DOHH2 (cell line): ENCODE results near the gene RO60.

Experiments used
- H3F3A ChIP-seq: fragments of 200-600 bp; sonication (generic), shearing (Covaris generic); 2 replicates; pipeline ENCODE4 v1.6.0; 2016; ENCODE audit warnings: antibody characterized with exemption, mild to moderate bottlenecking; ENCODE audit not compliant: control insufficient read depth, insufficient read depth
- H3K27ac ChIP-seq: fragments of 200-600 bp; sonication (generic); 2 replicates; pipeline ENCODE4 v1.5.1; 2014; ENCODE audit warnings: low read depth, mild to moderate bottlenecking, low read length, moderate library complexity
- H3K27me3 ChIP-seq: fragments of 200-600 bp; sonication (generic); 2 replicates; pipeline ENCODE4 v1.6.1; 2014; ENCODE audit warnings: mild to moderate bottlenecking, low read length, mixed read lengths; ENCODE audit not compliant: control insufficient read depth
- H3K36me3 ChIP-seq: fragments of 200-600 bp; sonication (generic); 2 replicates; pipeline ENCODE4 v1.6.1; 2014; ENCODE audit warnings: mild to moderate bottlenecking, low read length, moderate library complexity, mixed read lengths; ENCODE audit not compliant: control insufficient read depth
- H3K4me1 ChIP-seq: fragments of 200-600 bp; sonication (generic); 2 replicates; pipeline ENCODE4 v1.6.1; 2014; ENCODE audit warnings: mild to moderate bottlenecking, low read length, mixed read lengths; ENCODE audit not compliant: control insufficient read depth
- H3K4me2 ChIP-seq: fragments of 200-600 bp; sonication (generic); 2 replicates; pipeline ENCODE4 v1.6.0; 2014; ENCODE audit warnings: mild to moderate bottlenecking, low read length, moderate library complexity
- H3K4me3 ChIP-seq: fragments of 200-600 bp; sonication (generic); 2 replicates; pipeline ENCODE4 v1.5.1; 2014; ENCODE audit warnings: mild to moderate bottlenecking, low read length, mixed read lengths
- H3K79me2 ChIP-seq: fragments of 200-600 bp; sonication (generic); 2 replicates; pipeline ENCODE4 v1.6.1; 2014; ENCODE audit warnings: mild to moderate bottlenecking, low read length, mixed read lengths; ENCODE audit not compliant: control insufficient read depth
- H3K9me2 ChIP-seq: fragments of 200-600 bp; sonication (generic); replicated peaks from 2 replicates; pipeline ENCODE4 v1.6.1; 2014; ENCODE audit warnings: mild to moderate bottlenecking, low read length, mixed read lengths; ENCODE audit not compliant: control insufficient read depth
- H3K9me3 ChIP-seq: fragments of 200-600 bp; sonication (generic); 2 replicates; pipeline ENCODE4 v1.6.1; 2014; ENCODE audit warnings: antibody characterized with exemption, low read length, mixed read lengths; ENCODE audit not compliant: control insufficient read depth, insufficient read depth
- H4K20me1 ChIP-seq: fragments of 200-600 bp; sonication (generic); 2 replicates; pipeline ENCODE4 v1.6.0; 2014; ENCODE audit warnings: low read depth, mild to moderate bottlenecking, antibody characterized with exemption, low read length, moderate library complexity; ENCODE audit not compliant: control insufficient read depth, insufficient read depth
- CTCF ChIP-seq: fragments of 200-600 bp; sonication (generic); IDR thresholded peaks from one replicate; pipeline ENCODE4 v1.5.1; 2014; ENCODE audit warnings: antibody characterized with exemption, mild to moderate bottlenecking, low read depth, low read length; ENCODE audit not compliant: poor library complexity, severe bottlenecking
- EZH2phosphoT487 ChIP-seq: fragments of 200-600 bp; sonication (generic); IDR thresholded peaks from 2 replicates; pipeline ENCODE4 v1.6.1; 2017; ENCODE audit warnings: borderline replicate concordance, mild to moderate bottlenecking, antibody characterized with exemption, low read length, moderate library complexity, mixed read lengths

Gene RO60

GRCh38 chr1:193013707-193014106, 45.7 kb upstream of the RO60 start:
- H3K4me3 ChIP-seq, result no peak overlapping the region
- H3K36me3 ChIP-seq, result peaks cover 17% of the 10 kb centered on the region
- no peak overlapping the region for H3K4me2 ChIP-seq
- no peaks in the 10 kb centered on the region for H3K9me2 ChIP-seq
- no peaks in the 10 kb centered on the region for H3K27me3 ChIP-seq
- H3F3A ChIP-seq, result peaks cover 4% of the 10 kb centered on the region; the same call in 1 of the 2 replicates
- no peak for TF ChIP-seq EZH2phosphoT487
- no peak for TF ChIP-seq CTCF
- H3K9me3 ChIP-seq, result no peaks in the 10 kb centered on the region
- no peak overlapping the region for H3K27ac ChIP-seq
- no peaks in the 10 kb centered on the region for H3K79me2 ChIP-seq
- no peaks in the 10 kb centered on the region for H4K20me1 ChIP-seq
- no peaks in the 10 kb centered on the region for H3K4me1 ChIP-seq

- Histone ChIP-seq H4K20me1 (no peaks in the 10 kb centered on the region), H3K4me3 (no peak overlapping the region), H3K79me2 (no peaks in the 10 kb centered on the region), H3K4me1 (no peaks in the 10 kb centered on the region), H3K9me3 (no peaks in the 10 kb centered on the region), H3K27ac (no peak overlapping the region), H3K27me3 (no peaks in the 10 kb centered on the region), H3K4me2 (no peak overlapping the region), H3K36me3 (peaks cover 22% of the 10 kb centered on the region), H3K9me2 (no peaks in the 10 kb centered on the region), H3F3A (peaks cover 4% of the 10 kb centered on the region; the same call in 1 of the 2 replicates)
- TF ChIP-seq CTCF, result no peak
- TF ChIP-seq EZH2phosphoT487, result no peak
Observed at GRCh38 chr1:193014400-193014799, 45.0 kb upstream of the RO60 start.

- no peak overlapping the region for H3K4me3 ChIP-seq
- no peaks in the 10 kb centered on the region for H3K27me3 ChIP-seq
- no peaks in the 10 kb centered on the region for H3K9me2 ChIP-seq
- no peaks in the 10 kb centered on the region for H3K4me1 ChIP-seq
- peaks cover 32% of the 10 kb centered on the region for H3K36me3 ChIP-seq
- no peak overlapping the region for H3K27ac ChIP-seq
- H3K79me2 ChIP-seq, result no peaks in the 10 kb centered on the region
- H3F3A ChIP-seq, result peaks cover 6% of the 10 kb centered on the region
- no peaks in the 10 kb centered on the region for H3K9me3 ChIP-seq
- TF ChIP-seq CTCF (no peak), EZH2phosphoT487 (no peak)
- no peaks in the 10 kb centered on the region for H4K20me1 ChIP-seq
- no peak overlapping the region for H3K4me2 ChIP-seq
Observed at GRCh38 chr1:193016788-193017187, 42.6 kb upstream of the RO60 start.
